SK-N-SH (cell line): ENCODE data around the gene LYRM4. TPM values are rescaled to one million over a fixed set of nuclear protein-coding genes. Genes with fewer than 3 reads are reported as not detected.

Experiments
- CTCF ChIA-PET: fragments of 300-600, 350-600 bp; formaldehyde crosslinking; extraction: SDS; loops from one replicate; lab custom pipeline; 2021; lab: Yijun Ruan, JAX
- POLR2A ChIA-PET: fragments of 350-600 bp; sonication (Branson Sonifier 250); formaldehyde crosslinking; extraction: SDS; loops from one replicate; lab custom pipeline; 2020; ENCODE audit warnings: antibody characterized with exemption, inconsistent platforms; lab: Yijun Ruan, JAX
- DNase-seq: peaks from one replicate; pipeline ENCODE4 v3.0.0; 2012
- H2AFZ ChIP-seq: fragments of 200-600 bp; sonication (generic); 2 replicates; pipeline ENCODE4 v1.8.1; 2016; ENCODE audit warnings: antibody characterized with exemption, mild to moderate bottlenecking, low read depth
- H3F3A ChIP-seq: fragments of 200-600 bp; sonication (generic); replicated peaks from 2 replicates; pipeline ENCODE3; 2016; ENCODE audit warnings: antibody characterized with exemption, mild to moderate bottlenecking; ENCODE audit not compliant: insufficient read depth
- H3K27ac ChIP-seq, 2 experiments: fragments of 200-500 bp in 1 of 2; fragments of 200-600 bp in 1 of 2; sonication (Bioruptor generic) in 1 of 2; sonication (generic), shearing (Covaris generic) in 1 of 2; 2 replicates each; pipeline versions ENCODE4 v1.5.1 to v1.6.1; 2014 to 2016; ENCODE audit warnings: low read depth in 2 of 2, inconsistent platforms in 1 of 2, low read length in 1 of 2, mild to moderate bottlenecking in 1 of 2, mixed read lengths in 1 of 2
- H3K27me3 ChIP-seq: fragments of 200-600 bp; sonication (generic), shearing (Covaris generic); 2 replicates; pipeline ENCODE4 v1.6.1; 2016; ENCODE audit warnings: mixed run types; ENCODE audit not compliant: insufficient read depth
- H3K36me3 ChIP-seq, 2 experiments: fragments of 200-500 bp in 1 of 2; fragments of 200-600 bp in 1 of 2; sonication (Bioruptor generic) in 1 of 2; sonication (generic) in 1 of 2; replicated peaks in 1 of 2; 2 replicates each; pipeline versions ENCODE3 to v1.5.1; 2014 to 2016; ENCODE audit warnings: low read length in 1 of 2, mild to moderate bottlenecking in 1 of 2; ENCODE audit not compliant: insufficient read depth in 2 of 2, control insufficient read depth in 1 of 2
- H3K4me1 ChIP-seq, 2 experiments: fragments of 200-500 bp in 1 of 2; fragments of 200-600 bp in 1 of 2; sonication (Bioruptor generic) in 1 of 2; sonication (generic), shearing (Covaris generic) in 1 of 2; 2 replicates each; pipeline versions ENCODE4 v1.5.1 to v1.6.1; 2014 to 2016; ENCODE audit warnings: low read depth in 1 of 2, low read length in 1 of 2, mixed run types in 1 of 2; ENCODE audit not compliant: insufficient read depth in 2 of 2, control insufficient read depth in 1 of 2
- H3K4me2 ChIP-seq: fragments of 200-600 bp; sonication (generic), shearing (Covaris generic); 2 replicates; pipeline ENCODE4 v1.6.1; 2017; ENCODE audit warnings: mixed run types
- H3K4me3 ChIP-seq, 2 experiments: fragments of 200-500 bp in 1 of 2; fragments of 200-600 bp in 1 of 2; sonication (Bioruptor generic) in 1 of 2; sonication (generic), shearing (Covaris generic) in 1 of 2; 2 replicates each; pipeline versions ENCODE4 v1.5.1 to v1.8.1; 2014 to 2016; ENCODE audit warnings: low read depth in 2 of 2, inconsistent platforms in 1 of 2, low read length in 1 of 2, mild to moderate bottlenecking in 1 of 2, mixed read lengths in 1 of 2, moderate library complexity in 1 of 2
- H3K79me2 ChIP-seq: fragments of 200-600 bp; sonication (generic); 2 replicates; pipeline ENCODE4 v1.8.1; 2017; ENCODE audit warnings: mild to moderate bottlenecking; ENCODE audit not compliant: insufficient read depth
- H3K9ac ChIP-seq: fragments of 200-600 bp; sonication (generic); 2 replicates; pipeline ENCODE4 v1.6.1; 2017; ENCODE audit warnings: mixed run types
- H3K9me2 ChIP-seq: fragments of 200-600 bp; sonication (generic); 2 replicates; pipeline ENCODE4 v1.6.1; 2017; ENCODE audit warnings: mixed run types
- H3K9me3 ChIP-seq: fragments of 200-600 bp; sonication (generic); 2 replicates; pipeline ENCODE4 v1.6.1; 2017; ENCODE audit warnings: mixed run types, mild to moderate bottlenecking, moderate library complexity
- H4K20me1 ChIP-seq: fragments of 200-600 bp; sonication (generic); 2 replicates; pipeline ENCODE4 v1.6.1; 2017; ENCODE audit warnings: mild to moderate bottlenecking, mixed run types; ENCODE audit not compliant: insufficient read depth
- ELF1 ChIP-seq: IDR thresholded peaks from 2 replicates; pipeline ENCODE4 v1.4.0; 2012
- EP300 ChIP-seq, 2 experiments: IDR thresholded peaks; 2 replicates each; pipeline versions ENCODE4 v1.4.0 to v1.6.1; 2012; ENCODE audit warnings: borderline replicate concordance in 1 of 2, low read depth in 1 of 2, low read length in 1 of 2
- EZH2phosphoT487 ChIP-seq: fragments of 200-600 bp; sonication (generic); IDR thresholded peaks from 2 replicates; pipeline ENCODE4 v1.6.1; 2017; ENCODE audit warnings: low read depth, mixed run types, mild to moderate bottlenecking, antibody characterized with exemption, moderate library complexity, borderline replicate concordance
- FOXJ3 ChIP-seq: sonication (generic); formaldehyde crosslinking; IDR thresholded peaks from 2 replicates; pipeline ENCODE4 v1.5.1; 2020; ENCODE audit warnings: mild to moderate bottlenecking, missing genetic modification reagents
- GATA2 ChIP-seq: sonication (generic); formaldehyde crosslinking; IDR thresholded peaks from 2 replicates; pipeline ENCODE4 v1.5.0; 2020; ENCODE audit warnings: mild to moderate bottlenecking, missing genetic modification reagents
- JUND ChIP-seq: IDR thresholded peaks from 2 replicates; pipeline ENCODE4 v1.4.0; 2012
- MEF2A ChIP-seq: IDR thresholded peaks from 2 replicates; pipeline ENCODE4 v1.4.0; 2012; ENCODE audit warnings: low read depth, borderline replicate concordance
- MXI1 ChIP-seq: IDR thresholded peaks from 2 replicates; pipeline ENCODE4 v1.6.1; 2012; ENCODE audit warnings: mild to moderate bottlenecking, low read depth, low read length, improper control_type of control experiment
- RAD21 ChIP-seq: IDR thresholded peaks from 2 replicates; pipeline ENCODE4 v1.6.1; 2012; ENCODE audit warnings: mild to moderate bottlenecking, low read length
- RCOR1 ChIP-seq: fragments of 150-350 bp; IDR thresholded peaks from 2 replicates; pipeline ENCODE4 v1.6.1; 2017; ENCODE audit warnings: antibody characterized with exemption, low read length
- RFX5 ChIP-seq: IDR thresholded peaks from 2 replicates; pipeline ENCODE4 v1.6.1; 2012; ENCODE audit warnings: mild to moderate bottlenecking, improper control_type of control experiment, low read length
- RXRA ChIP-seq: IDR thresholded peaks from 2 replicates; pipeline ENCODE4 v1.4.0; 2012; ENCODE audit warnings: low read depth, mild to moderate bottlenecking, borderline replicate concordance
- SIN3A ChIP-seq: IDR thresholded peaks from 2 replicates; pipeline ENCODE4 v1.6.1; 2012; ENCODE audit warnings: low read depth, mild to moderate bottlenecking, low read length, moderate library complexity, borderline replicate concordance
- TAF1 ChIP-seq: IDR thresholded peaks from 2 replicates; pipeline ENCODE4 v1.6.1; 2012; ENCODE audit warnings: low read depth, mild to moderate bottlenecking, low read length, moderate library complexity, borderline replicate concordance
- USF1 ChIP-seq: IDR thresholded peaks from 2 replicates; pipeline ENCODE4 v1.4.0; 2012; ENCODE audit warnings: low read depth, borderline replicate concordance
- YY1 ChIP-seq: IDR thresholded peaks from 2 replicates; pipeline ENCODE4 v1.4.0; 2012; ENCODE audit warnings: low read depth, mild to moderate bottlenecking
- ZBTB33 ChIP-seq: IDR thresholded peaks from 2 replicates; pipeline ENCODE4 v1.4.0; 2012; ENCODE audit warnings: low read depth, borderline replicate concordance
- WGBS: methylation state at CpG from one replicate; pipeline ENCODE4 v1.1.6; 2017; ENCODE audit warnings: low lambda C conversion rate; 5-methylcytosine and 5-hydroxymethylcytosine counted together
- polyA plus RNA-seq, 3 experiments: library from polyadenylated mRNA; depleted of rRNA; stranded (reverse); fragments of >200 nt; gene quantifications; 2 replicates each; pipeline ENCODE4 v1.2.3, GENCODE V29; 2012
- TF ChIP-seq, protein P1 (sequence below): fragments of 200-600 bp; sonication (generic); IDR thresholded peaks from 2 replicates; pipeline ENCODE4 v1.6.1; 2017; ENCODE audit warnings: antibody characterized with exemption, mild to moderate bottlenecking, moderate library complexity
- TF ChIP-seq, protein P2 (sequence below): IDR thresholded peaks from 2 replicates; pipeline ENCODE4 v1.6.1; 2012; ENCODE audit warnings: mild to moderate bottlenecking, low read depth, low read length, moderate library complexity

Gene LYRM4
- polyA plus RNA-seq, 1 of the 3 experiments (the other 2 are of a cell fraction): 37.2 TPM

DNA sequence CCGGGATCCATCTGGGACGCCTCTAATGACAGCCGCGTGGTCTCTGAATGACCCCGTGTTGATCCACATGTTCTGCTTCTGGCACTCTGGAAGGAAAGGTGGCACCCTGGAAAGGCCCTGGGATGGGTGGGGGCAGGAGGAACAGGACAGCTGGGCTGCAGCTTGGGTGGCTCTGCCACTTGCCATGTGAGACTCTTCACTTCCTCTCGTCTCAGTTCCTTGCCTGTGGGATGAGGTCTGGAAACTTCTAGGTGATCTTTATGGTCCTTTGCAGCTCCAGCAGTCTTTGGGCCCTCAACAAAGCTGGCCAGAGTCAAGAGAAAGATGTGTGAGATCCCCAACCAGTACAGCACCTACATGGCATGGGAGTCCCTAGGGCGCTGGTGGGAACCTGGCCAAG lies 149.1 kb downstream of the LYRM4 start (continued):
- TF ChIP-seq SIN3A (no peak), TAF1 (no peak), GATA2 (no peak), RCOR1 (no peak), MXI1 (no peak)

DNA sequence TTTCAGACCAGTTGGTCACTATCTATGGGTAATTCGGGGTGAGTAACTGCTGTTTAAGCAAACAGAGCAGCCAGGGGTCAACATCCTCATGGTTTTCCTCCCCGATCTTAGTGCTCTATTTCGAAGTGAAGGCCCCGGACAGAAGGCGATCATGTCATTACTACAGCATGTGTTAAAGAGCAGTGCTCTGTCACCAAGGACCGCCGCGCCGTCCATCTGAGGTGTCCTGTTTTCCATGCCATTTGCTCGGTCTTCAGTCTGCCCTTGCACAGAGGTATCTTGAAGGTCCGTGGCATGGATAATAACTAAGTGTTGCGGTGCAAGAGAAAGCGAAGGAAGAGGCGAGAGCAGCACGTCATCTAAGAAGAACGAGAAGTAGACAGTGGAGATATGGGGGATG lies 150.5 kb downstream of the LYRM4 start:
- TF ChIP-seq RXRA (no peak), ZBTB33 (no peak), YY1 (no peak), EP300 (IDR thresholded peaks at IDR 0.05; ENCODE audit: borderline replicate concordance in 1 of 2, low read depth in 1 of 2, low read length in 1 of 2) (no peak), MEF2A (no peak), JUND (no peak), USF1 (no peak), GATA2 (no peak), EZH2phosphoT487 (no peak), FOXJ3 (CRISPR knock-in tag) (no peak), RAD21 (no peak), ELF1 (no peak), RFX5 (no peak)
- TF ChIP-seq, protein P1, sequence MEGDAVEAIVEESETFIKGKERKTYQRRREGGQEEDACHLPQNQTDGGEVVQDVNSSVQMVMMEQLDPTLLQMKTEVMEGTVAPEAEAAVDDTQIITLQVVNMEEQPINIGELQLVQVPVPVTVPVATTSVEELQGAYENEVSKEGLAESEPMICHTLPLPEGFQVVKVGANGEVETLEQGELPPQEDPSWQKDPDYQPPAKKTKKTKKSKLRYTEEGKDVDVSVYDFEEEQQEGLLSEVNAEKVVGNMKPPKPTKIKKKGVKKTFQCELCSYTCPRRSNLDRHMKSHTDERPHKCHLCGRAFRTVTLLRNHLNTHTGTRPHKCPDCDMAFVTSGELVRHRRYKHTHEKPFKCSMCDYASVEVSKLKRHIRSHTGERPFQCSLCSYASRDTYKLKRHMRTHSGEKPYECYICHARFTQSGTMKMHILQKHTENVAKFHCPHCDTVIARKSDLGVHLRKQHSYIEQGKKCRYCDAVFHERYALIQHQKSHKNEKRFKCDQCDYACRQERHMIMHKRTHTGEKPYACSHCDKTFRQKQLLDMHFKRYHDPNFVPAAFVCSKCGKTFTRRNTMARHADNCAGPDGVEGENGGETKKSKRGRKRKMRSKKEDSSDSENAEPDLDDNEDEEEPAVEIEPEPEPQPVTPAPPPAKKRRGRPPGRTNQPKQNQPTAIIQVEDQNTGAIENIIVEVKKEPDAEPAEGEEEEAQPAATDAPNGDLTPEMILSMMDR: no peak
- TF ChIP-seq, protein P2, sequence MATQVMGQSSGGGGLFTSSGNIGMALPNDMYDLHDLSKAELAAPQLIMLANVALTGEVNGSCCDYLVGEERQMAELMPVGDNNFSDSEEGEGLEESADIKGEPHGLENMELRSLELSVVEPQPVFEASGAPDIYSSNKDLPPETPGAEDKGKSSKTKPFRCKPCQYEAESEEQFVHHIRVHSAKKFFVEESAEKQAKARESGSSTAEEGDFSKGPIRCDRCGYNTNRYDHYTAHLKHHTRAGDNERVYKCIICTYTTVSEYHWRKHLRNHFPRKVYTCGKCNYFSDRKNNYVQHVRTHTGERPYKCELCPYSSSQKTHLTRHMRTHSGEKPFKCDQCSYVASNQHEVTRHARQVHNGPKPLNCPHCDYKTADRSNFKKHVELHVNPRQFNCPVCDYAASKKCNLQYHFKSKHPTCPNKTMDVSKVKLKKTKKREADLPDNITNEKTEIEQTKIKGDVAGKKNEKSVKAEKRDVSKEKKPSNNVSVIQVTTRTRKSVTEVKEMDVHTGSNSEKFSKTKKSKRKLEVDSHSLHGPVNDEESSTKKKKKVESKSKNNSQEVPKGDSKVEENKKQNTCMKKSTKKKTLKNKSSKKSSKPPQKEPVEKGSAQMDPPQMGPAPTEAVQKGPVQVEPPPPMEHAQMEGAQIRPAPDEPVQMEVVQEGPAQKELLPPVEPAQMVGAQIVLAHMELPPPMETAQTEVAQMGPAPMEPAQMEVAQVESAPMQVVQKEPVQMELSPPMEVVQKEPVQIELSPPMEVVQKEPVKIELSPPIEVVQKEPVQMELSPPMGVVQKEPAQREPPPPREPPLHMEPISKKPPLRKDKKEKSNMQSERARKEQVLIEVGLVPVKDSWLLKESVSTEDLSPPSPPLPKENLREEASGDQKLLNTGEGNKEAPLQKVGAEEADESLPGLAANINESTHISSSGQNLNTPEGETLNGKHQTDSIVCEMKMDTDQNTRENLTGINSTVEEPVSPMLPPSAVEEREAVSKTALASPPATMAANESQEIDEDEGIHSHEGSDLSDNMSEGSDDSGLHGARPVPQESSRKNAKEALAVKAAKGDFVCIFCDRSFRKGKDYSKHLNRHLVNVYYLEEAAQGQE: no peak
- ChIA-PET CTCF (no interaction called here), POLR2A (no interaction called here)
- H2AFZ ChIP-seq: no peak overlapping the region
- DNase-seq: no peak
- H3K9me2 ChIP-seq: no peaks in the 10 kb centered on the region
- no peaks in the 10 kb centered on the region; a peak in 1 of 4 replicates for H3K4me1 ChIP-seq
- no peaks in the 10 kb centered on the region for H3K79me2 ChIP-seq
- no peaks in the 10 kb centered on the region for H3K27me3 ChIP-seq
- H3F3A ChIP-seq: peaks cover 5% of the 10 kb centered on the region
- no peak overlapping the region for H3K4me3 ChIP-seq
- 92% methylated on average over 16 of the region's 16 CpGs for WGBS
- no peak overlapping the region for H3K27ac ChIP-seq
- no peaks in the 10 kb centered on the region for H3K9me3 ChIP-seq
- peaks cover 0 to 3% of the 10 kb centered on the region in 2 experiments for H3K36me3 ChIP-seq
- H4K20me1 ChIP-seq: 0 out of 2 replicates have a peak, but pooled peaks cover 8% of the 10 kb centered on the region
- no peak overlapping the region for H3K9ac ChIP-seq
- no peak overlapping the region for H3K4me2 ChIP-seq
